Measurements from ENCODE around the gene RNF135.
A peak's percentile ranks its signal among the peaks of the same experiment; 100 is the strongest.
"Not testable (repeated sequence)": the region's sequence is repeated elsewhere in the genome, so short reads cannot be mapped to it uniquely, and the experiment has no call there.

Gene RNF135

GRCh38 chr17:31004160-31004559, 33.3 kb downstream of the RNF135 start:
- DNase-seq = no peak

- no peak for DNase-seq
Measured at GRCh38 chr17:31007695-31008373, 37.0 kb downstream of the RNF135 start.

GRCh38 chr17:31008374-31009041, 37.7 kb downstream of the RNF135 start:
- DNase-seq = peak in 3 of 4 experiments; percentile 12 to 42 (median 37)

- peak in 1 of 4 experiments; percentile 9 for DNase-seq
Measured at GRCh38 chr17:31009042-31009702, 38.3 kb downstream of the RNF135 start.

GRCh38 chr17:31010014-31010413, 39.2 kb downstream of the RNF135 start:
- DNase-seq = not testable (repeated sequence)

GRCh38 chr17:31013844-31014243, 43.0 kb downstream of the RNF135 start:
- DNase-seq = no peak

GRCh38 chr17:31015639-31016038, 44.8 kb downstream of the RNF135 start:
- no peak for DNase-seq

GRCh38 chr17:31019004-31019403, 48.2 kb downstream of the RNF135 start:
- no peak for DNase-seq

GRCh38 chr17:31023171-31023570, 52.3 kb downstream of the RNF135 start:
- DNase-seq = not testable (repeated sequence)

GRCh38 chr17:31031841-31032240, 61.0 kb downstream of the RNF135 start:
- no peak for DNase-seq

GRCh38 chr17:31035611-31036010, 64.8 kb downstream of the RNF135 start:
- DNase-seq = not testable (repeated sequence)

GRCh38 chr17:31040837-31041236, 70.0 kb downstream of the RNF135 start:
- not testable (repeated sequence) for DNase-seq

- not testable (repeated sequence) for DNase-seq
Measured at GRCh38 chr17:31042378-31042777, 71.5 kb downstream of the RNF135 start.

GRCh38 chr17:31046856-31047425, 76.1 kb downstream of the RNF135 start:
- DNase-seq = not testable (repeated sequence)

GRCh38 chr17:31048142-31048541, 77.3 kb downstream of the RNF135 start:
- DNase-seq = no peak

- DNase-seq = no peak
Measured at GRCh38 chr17:31048780-31049179, 77.9 kb downstream of the RNF135 start.
